GM12891 (cell line): ENCODE results near the gene EMID1.

Experiments
- DNase-seq: peaks from one replicate; pipeline ENCODE4 v3.0.0; 2011; ENCODE audit warnings: low spot score; ENCODE audit not compliant: insufficient read length
- FAIRE-seq: peaks from 2 replicates; lab custom pipeline; 2011; peaks lifted over from hg19 to GRCh38; lab: Jason Lieb, UNC
- PAX5 ChIP-seq: IDR thresholded peaks from 2 replicates; pipeline ENCODE4 v1.6.1; 2011; ENCODE audit warnings: low read length, moderate library complexity, mild to moderate bottlenecking; ENCODE audit not compliant: insufficient read depth, severe bottlenecking
- POLR2A ChIP-seq: IDR thresholded peaks from 2 replicates; pipeline ENCODE4 v1.6.1; 2011; ENCODE audit warnings: low read depth, low read length, control low read depth
- POLR2AphosphoS5 ChIP-seq: IDR thresholded peaks from 2 replicates; pipeline ENCODE4 v1.6.1; 2011; ENCODE audit warnings: low read depth, low read length, control low read depth
- POU2F2 ChIP-seq: IDR thresholded peaks from 2 replicates; pipeline ENCODE4 v1.6.1; 2011; ENCODE audit warnings: low read depth, mild to moderate bottlenecking, control low read depth, low read length, moderate library complexity
- SPI1 ChIP-seq: IDR thresholded peaks from 2 replicates; pipeline ENCODE4 v1.6.1; 2011; ENCODE audit warnings: low read depth, low read length, control low read depth
- TAF1 ChIP-seq: IDR thresholded peaks from 2 replicates; pipeline ENCODE4 v1.6.1; 2011; ENCODE audit warnings: low read depth, low read length, control low read depth

EMID1 gene

DNA sequence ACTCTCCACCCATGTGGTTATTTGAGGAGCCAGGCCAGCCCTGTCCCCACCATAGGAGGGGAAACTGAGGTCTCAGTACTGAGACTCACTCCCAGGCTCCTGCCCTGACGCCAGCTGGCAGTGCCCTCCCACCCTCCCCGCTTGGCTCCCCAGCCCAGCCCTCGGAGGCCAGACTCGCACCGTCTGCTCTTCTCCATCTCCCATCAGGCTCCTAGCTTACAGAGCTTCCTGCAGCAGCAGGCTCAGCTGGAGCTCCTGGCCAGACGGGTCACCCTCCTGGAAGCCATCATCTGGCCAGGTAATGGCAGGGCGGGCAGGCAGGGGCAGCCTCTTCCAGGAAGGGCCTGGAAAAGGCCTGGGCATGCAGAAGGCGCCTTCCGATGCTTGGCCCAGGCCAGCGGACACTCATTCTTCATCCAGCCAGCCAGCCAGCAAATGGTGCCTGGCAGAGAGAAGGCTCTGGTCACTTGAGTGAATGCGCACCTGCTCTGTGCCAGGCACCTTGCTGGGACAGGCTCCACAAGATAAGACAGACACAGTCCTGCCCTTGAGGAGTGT lies 49.4 kb downstream of the EMID1 start:
- DNase-seq (no peak), FAIRE-seq (no peak)
- TF ChIP-seq POU2F2 (no peak), POLR2AphosphoS5 (no peak), TAF1 (no peak), PAX5 (no peak), POLR2A (no peak), SPI1 (no peak)

- FAIRE-seq: no peak
These were observed 51.1 kb downstream of the EMID1 start for GRCh38 chr22:29256606-29257325.

DNA sequence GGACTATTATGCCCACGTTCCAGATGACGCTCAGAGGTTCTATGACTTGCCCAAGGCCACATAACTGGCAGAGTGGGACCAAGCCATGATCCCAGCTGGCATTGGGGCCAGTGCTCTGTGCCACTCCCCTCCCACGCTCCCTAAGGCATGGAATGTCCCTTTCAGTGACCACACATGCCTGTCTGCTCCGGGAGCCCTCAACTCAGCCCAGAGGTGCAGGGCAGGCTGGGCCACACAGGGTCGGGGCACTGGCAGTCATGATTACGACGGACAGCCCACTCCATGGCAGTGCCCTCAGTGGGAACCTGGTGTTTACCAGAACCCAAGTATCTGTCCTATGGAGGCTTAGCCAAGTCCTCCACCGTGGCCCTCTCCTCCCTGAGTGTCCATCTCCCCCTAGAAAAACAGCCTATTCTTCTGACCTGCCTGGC lies 52.1 kb downstream of the EMID1 start:
- FAIRE-seq (no peak), DNase-seq (no peak)
- TF ChIP-seq POU2F2 (no peak), PAX5 (no peak), POLR2A (0 out of 2 replicates have a peak, but pooled peaks have one; percentile 10), TAF1 (no peak), POLR2AphosphoS5 (no peak; the same call in 1 of the 2 replicates), SPI1 (no peak)

More at GRCh38 chr22:29256606-29257325, 51.1 kb downstream of the EMID1 start:
- DNase-seq: no peak
- TF ChIP-seq PAX5: no peak
- TF ChIP-seq POLR2A: no peak
- no peak for TF ChIP-seq POLR2AphosphoS5
- no peak for TF ChIP-seq SPI1
- no peak for TF ChIP-seq POU2F2
- TF ChIP-seq TAF1: no peak

GRCh38 chr22:29258407-29259252 lies 52.9 kb downstream of the EMID1 start:
- no peak for TF ChIP-seq POLR2AphosphoS5
- no peak for TF ChIP-seq POU2F2
- TF ChIP-seq TAF1: no peak
- TF ChIP-seq POLR2A: no peak; the same call in 1 of the 2 replicates
- TF ChIP-seq SPI1: no peak
- no peak for TF ChIP-seq PAX5
- FAIRE-seq (no peak), DNase-seq (no peak)

DNA sequence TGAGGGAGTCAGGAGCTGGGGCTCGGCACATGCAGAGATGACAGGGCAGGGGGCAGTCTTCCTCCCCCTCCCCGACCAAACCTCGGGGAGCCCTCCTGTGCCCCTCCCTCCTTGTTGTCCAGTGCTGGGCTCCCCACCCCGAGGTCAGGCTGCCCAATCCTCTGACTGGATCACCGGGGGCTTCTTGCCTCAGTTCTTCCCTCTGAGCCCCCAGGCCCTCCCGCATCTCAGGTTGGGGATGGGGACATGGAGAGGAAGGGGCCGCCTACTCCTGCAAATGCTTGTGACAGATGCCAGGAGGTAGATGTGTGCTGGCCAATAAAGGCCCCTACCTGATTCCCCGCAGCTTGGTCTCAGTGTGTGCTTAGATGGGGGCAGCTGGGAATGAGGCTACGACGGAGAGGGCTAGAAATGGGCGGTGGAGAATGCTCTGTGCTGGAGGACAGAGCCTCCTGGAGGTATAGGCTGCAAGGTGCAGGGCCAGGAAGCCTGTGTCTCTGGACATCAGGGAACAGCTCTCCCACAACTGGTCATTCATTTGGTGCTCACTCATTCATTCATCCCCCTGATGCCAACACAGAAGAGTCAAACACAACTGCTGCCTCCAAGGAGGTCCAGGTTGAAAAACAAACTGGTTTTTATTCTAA lies 53.7 kb downstream of the EMID1 start:
- no peak for TF ChIP-seq TAF1
- no peak for TF ChIP-seq POU2F2
- TF ChIP-seq POLR2AphosphoS5: no peak
- no peak for TF ChIP-seq POLR2A
- no peak for TF ChIP-seq SPI1
- TF ChIP-seq PAX5: no peak
- FAIRE-seq: no peak
- DNase-seq: no peak

DNA sequence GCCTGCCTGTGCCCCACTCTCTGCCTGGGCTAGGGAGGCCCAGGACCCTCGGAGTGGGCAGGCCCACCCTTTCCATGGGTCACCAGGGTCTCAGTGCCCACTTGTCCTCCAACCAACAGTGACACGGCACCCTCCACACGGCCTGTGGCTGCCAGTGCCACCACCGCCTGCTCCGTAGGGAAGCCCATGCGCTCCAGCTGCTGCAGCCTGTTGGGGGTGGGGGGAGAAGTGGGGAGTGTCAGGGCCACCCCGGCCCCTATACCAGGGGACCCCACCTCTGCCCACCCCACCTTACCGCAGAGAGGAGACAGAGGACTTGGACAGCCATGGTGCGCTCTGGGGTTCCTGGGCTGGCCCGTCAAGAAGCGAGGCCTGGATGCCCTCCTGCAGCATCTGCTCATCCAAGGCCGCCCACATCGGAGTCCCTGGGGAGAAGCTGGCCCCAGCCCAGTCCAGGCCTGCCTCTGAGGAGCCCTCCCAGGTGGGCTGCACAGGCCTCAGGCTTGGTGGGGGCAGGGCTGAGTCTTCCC lies 54.4 kb downstream of the EMID1 start:
- no peak for DNase-seq
- TF ChIP-seq SPI1 (no peak), PAX5 (no peak), POLR2AphosphoS5 (no peak), POLR2A (no peak), TAF1 (no peak), POU2F2 (no peak)
- no peak for FAIRE-seq

GRCh38 chr22:29260601-29261315 lies 55.1 kb downstream of the EMID1 start:
- TF ChIP-seq POLR2AphosphoS5 (peak; percentile 69), TAF1 (no peak), PAX5 (no peak), POLR2A (no peak), SPI1 (no peak), POU2F2 (no peak)
- FAIRE-seq (no peak), DNase-seq (no peak)

DNA sequence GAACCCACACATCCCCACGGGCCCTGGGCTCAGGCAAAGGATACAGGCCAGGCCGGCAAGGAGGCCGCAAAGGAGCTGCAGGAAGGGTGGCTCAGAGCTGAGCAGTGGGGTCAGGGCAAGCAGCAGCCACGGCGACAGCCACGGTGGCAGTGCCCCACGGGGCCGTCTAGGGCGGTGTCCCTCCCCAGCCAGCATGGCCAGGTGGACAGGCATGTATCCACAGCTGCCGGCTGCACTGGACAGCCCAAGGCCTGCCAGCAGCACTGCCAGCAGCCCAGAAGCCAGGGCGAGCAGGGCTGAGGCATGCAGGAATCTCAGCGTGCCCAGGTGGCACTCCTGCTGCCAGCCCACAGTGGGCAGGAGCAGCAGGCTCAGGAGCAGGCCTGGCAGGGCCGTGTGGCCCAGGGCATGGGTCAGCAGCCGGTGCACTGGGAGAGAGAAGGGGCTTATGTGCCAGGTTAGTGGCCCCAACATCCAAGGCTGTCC lies 58.1 kb downstream of the EMID1 start:
- DNase-seq: no peak
- TF ChIP-seq TAF1 (no peak), POLR2A (no peak), PAX5 (no peak), SPI1 (no peak), POU2F2 (no peak), POLR2AphosphoS5 (no peak)
- FAIRE-seq: no peak
